Keratinocyte (primary cell): ENCODE results near the gene EEF1AKMT2. TPM values are rescaled to one million over a fixed set of nuclear protein-coding genes. Genes with fewer than 3 reads are reported as not detected.

Source experiments
- DNase-seq: peaks from one replicate; pipeline ENCODE4 v3.0.0-alpha.2; 2011; ENCODE audit warnings: low read depth, missing footprints, low spot score
- FAIRE-seq: peaks from 2 replicates; lab custom pipeline; 2011; peaks lifted over from hg19 to GRCh38; lab: Jason Lieb, UNC
- H2AFZ ChIP-seq: 2 replicates; pipeline ENCODE4 v1.6.0; 2012; ENCODE audit warnings: low read length, control low read depth, inconsistent platforms; ENCODE audit not compliant: control insufficient read depth
- H3K27ac ChIP-seq: 2 replicates; pipeline ENCODE4 v1.5.1; 2011; ENCODE audit warnings: low read length; ENCODE audit not compliant: control insufficient read depth, insufficient read depth
- H3K27me3 ChIP-seq: 3 replicates; pipeline ENCODE4 v1.6.0; 2011; ENCODE audit warnings: low read length; ENCODE audit not compliant: control insufficient read depth, insufficient read depth; ENCODE audit errors: extremely low read depth
- H3K36me3 ChIP-seq, 2 experiments: 2 replicates in 1 of 2; 3 replicates in 1 of 2; pipeline ENCODE4 v1.5.1; 2011; ENCODE audit warnings: low read length in 2 of 2, mild to moderate bottlenecking in 1 of 2; ENCODE audit not compliant: control insufficient read depth in 2 of 2, insufficient read depth in 2 of 2; ENCODE audit errors: extremely low read depth in 1 of 2
- H3K4me1 ChIP-seq: 3 replicates; pipeline ENCODE4 v1.5.1; 2011; ENCODE audit warnings: low read length; ENCODE audit not compliant: control insufficient read depth, insufficient read depth; ENCODE audit errors: extremely low read depth
- H3K4me2 ChIP-seq: 3 replicates; pipeline ENCODE4 v1.6.0; 2011; ENCODE audit warnings: low read depth, low read length; ENCODE audit not compliant: control insufficient read depth, insufficient read depth; ENCODE audit errors: extremely low read depth
- H3K4me3 ChIP-seq, 3 experiments: fragments of 200-600 bp in 1 of 3; sonication (generic) in 1 of 3; 2 replicates in 2 of 3; 3 replicates in 1 of 3; pipeline ENCODE4 v1.5.1; 2011 to 2016; ENCODE audit warnings: low read length in 3 of 3, mild to moderate bottlenecking in 3 of 3, control low read depth in 2 of 3, inconsistent platforms in 1 of 3, low read depth in 1 of 3, mixed read lengths in 1 of 3, mixed run types in 1 of 3, moderate library complexity in 1 of 3; ENCODE audit not compliant: control insufficient read depth in 2 of 3, insufficient read depth in 2 of 3; ENCODE audit errors: extremely low read depth in 1 of 3
- H3K79me2 ChIP-seq: 2 replicates; pipeline ENCODE4 v1.6.0; 2012; ENCODE audit warnings: low read length; ENCODE audit not compliant: control insufficient read depth, insufficient read depth
- H3K9ac ChIP-seq: 3 replicates; pipeline ENCODE4 v1.6.0; 2011; ENCODE audit warnings: low read length; ENCODE audit not compliant: control insufficient read depth, insufficient read depth; ENCODE audit errors: extremely low read depth
- H3K9me1 ChIP-seq: 3 replicates; pipeline ENCODE4 v1.6.0; 2011; ENCODE audit warnings: low read length; ENCODE audit not compliant: control insufficient read depth, insufficient read depth; ENCODE audit errors: extremely low read depth
- H3K9me3 ChIP-seq: 2 replicates; pipeline ENCODE4 v1.5.1; 2012; ENCODE audit warnings: low read depth, low read length; ENCODE audit not compliant: control insufficient read depth
- H4K20me1 ChIP-seq: 3 replicates; pipeline ENCODE4 v1.6.0; 2011; ENCODE audit warnings: low read length; ENCODE audit not compliant: control insufficient read depth, insufficient read depth; ENCODE audit errors: extremely low read depth
- CTCF ChIP-seq, 3 experiments: IDR thresholded peaks in 1 of 3; conservative IDR thresholded peaks in 1 of 3; optimal IDR thresholded peaks in 1 of 3; 2 replicates in 2 of 3; 3 replicates in 1 of 3; pipeline versions ENCODE3 to v1.5.1; 2011; ENCODE audit warnings: low read length in 3 of 3, mild to moderate bottlenecking in 3 of 3, moderate library complexity in 2 of 3, control low read depth in 1 of 3, inconsistent platforms in 1 of 3; ENCODE audit not compliant: insufficient read depth in 2 of 3; ENCODE audit errors: extremely low read depth in 1 of 3
- EZH2 ChIP-seq: IDR thresholded peaks from one replicate; pipeline ENCODE4 v1.6.1; 2012; ENCODE audit warnings: inconsistent platforms, mild to moderate bottlenecking, low read length, moderate library complexity
- dilution Hi-C: fragments of 300-500 bp; cut with MboI; formaldehyde crosslinking; loops from one replicate; pipeline ENCODE4 v1.7.0; 2020; ENCODE audit warnings: low sequenced_read_pairs; ENCODE audit not compliant: extremely low pct_ligation_motif_present
- polyA plus RNA-seq, 5 experiments: library from polyadenylated mRNA; depleted of rRNA in 3 of 5; stranded (reverse) in 3 of 5; stranded (forward) in 1 of 5; unstranded in 1 of 5; fragments of >200 nt; gene quantifications; 1 replicate in 1 of 5; 2 replicates in 3 of 5; 3 replicates in 1 of 5; pipeline versions ENCODE4 v1.2.1 to v1.2.3, GENCODE V29; 2011 to 2012; ENCODE audit warnings: missing spikeins in 2 of 5, low read depth in 1 of 5, low replicate concordance in 1 of 5

EEF1AKMT2 gene
- polyA plus RNA-seq, 1 donor (not counting 4 experiments of a cell fraction or from before 2014, with no cell fraction given): 19.1 TPM

- H3K79me2 ChIP-seq: no peaks in the 10 kb centered on the region
- H3K4me3 ChIP-seq: no peak overlapping the region
- H3K9me3 ChIP-seq: no peaks in the 10 kb centered on the region
- no peak overlapping the region for H3K27ac ChIP-seq
- H4K20me1 ChIP-seq: no peaks in the 10 kb centered on the region
- DNase-seq: no peak
- H3K4me2 ChIP-seq: no peak overlapping the region
- H3K4me1 ChIP-seq: peaks cover 2% of the 10 kb centered on the region
- H3K36me3 ChIP-seq: peaks cover 21 to 25% of the 10 kb centered on the region in 2 experiments
- no peaks in the 10 kb centered on the region for H3K9me1 ChIP-seq
- dilution Hi-C loops: no loop called here
- FAIRE-seq: no peak
- TF ChIP-seq CTCF (optimal IDR thresholded peaks at IDR 0.05 in 1 of 3, IDR thresholded peaks at IDR 0.05 in 1 of 3, conservative IDR thresholded peaks at IDR 0.05 in 1 of 3; ENCODE audit: extremely low read depth in 1 of 3, insufficient read depth in 2 of 3, low read length in 3 of 3) (no peak), EZH2 (no peak)
- H3K27me3 ChIP-seq: no peaks in the 10 kb centered on the region
- H3K9ac ChIP-seq: no peak overlapping the region
- no peak overlapping the region for H2AFZ ChIP-seq
These were observed 37.9 kb upstream of the EEF1AKMT2 start for GRCh38 chr10:124829447-124830115.

- Histone ChIP-seq H3K79me2 (no peaks in the 10 kb centered on the region), H3K9me3 (no peaks in the 10 kb centered on the region), H3K27ac (no peak overlapping the region), H3K9ac (no peak overlapping the region), H3K4me2 (no peak overlapping the region), H4K20me1 (no peaks in the 10 kb centered on the region), H3K4me3 (no peak overlapping the region), H3K4me1 (peaks cover 4% of the 10 kb centered on the region), H3K9me1 (no peaks in the 10 kb centered on the region), H2AFZ (no peak overlapping the region), H3K27me3 (no peaks in the 10 kb centered on the region), H3K36me3 (peaks cover 21 to 25% of the 10 kb centered on the region in 2 experiments)
- dilution Hi-C loops: no loop called here
- FAIRE-seq: no peak
- DNase-seq: no peak
- TF ChIP-seq CTCF (optimal IDR thresholded peaks at IDR 0.05 in 1 of 3, IDR thresholded peaks at IDR 0.05 in 1 of 3, conservative IDR thresholded peaks at IDR 0.05 in 1 of 3; ENCODE audit: extremely low read depth in 1 of 3, insufficient read depth in 2 of 3, low read length in 3 of 3): peak in 2 of 3 experiments; percentile 26 to 29
- TF ChIP-seq EZH2: no peak
These were observed 35.8 kb upstream of the EEF1AKMT2 start for GRCh38 chr10:124827474-124827873.
